SHP77 (cell line): Measurements from ENCODE around the gene PTX3.

Source experiments
- DNase-seq, 2 experiments: peaks; one replicate each; lab custom pipeline; 2025; lab: John Stamatoyannopoulos, UW

PTX3 gene

GRCh38 chr3:157423337-157423736 lies 13.3 kb upstream of the PTX3 start:
- DNase-seq, result no peak

- no peak for DNase-seq
These were observed 8.7 kb upstream of the PTX3 start for GRCh38 chr3:157427901-157428300.

- no peak for DNase-seq
These were observed 7.8 kb upstream of the PTX3 start for GRCh38 chr3:157428853-157429252.

- no peak for DNase-seq
These were observed 6.9 kb upstream of the PTX3 start for GRCh38 chr3:157429708-157430107.

GRCh38 chr3:157438194-157438730 lies 1.6 kb downstream of the PTX3 start:
- DNase-seq, result no peak

- DNase-seq, result no peak
These were observed 4.5 kb downstream of the PTX3 start for GRCh38 chr3:157441102-157441624.

GRCh38 chr3:157442729-157443128 lies 6.1 kb downstream of the PTX3 start:
- no peak for DNase-seq

GRCh38 chr3:157443905-157444796 lies 7.5 kb downstream of the PTX3 start:
- no peak for DNase-seq

GRCh38 chr3:157444797-157445184 lies 8.1 kb downstream of the PTX3 start:
- no peak for DNase-seq

GRCh38 chr3:157445857-157446256 lies 9.2 kb downstream of the PTX3 start:
- DNase-seq, result no peak

- DNase-seq, result no peak
These were observed 10.5 kb downstream of the PTX3 start for GRCh38 chr3:157447026-157447694.

- DNase-seq, result no peak
These were observed 15.4 kb downstream of the PTX3 start for GRCh38 chr3:157452097-157452496.

GRCh38 chr3:157453824-157454223 lies 17.2 kb downstream of the PTX3 start:
- no peak for DNase-seq

- DNase-seq, result no peak
These were observed 23.1 kb downstream of the PTX3 start for GRCh38 chr3:157459706-157460105.

GRCh38 chr3:157460253-157460652 lies 23.6 kb downstream of the PTX3 start:
- no peak for DNase-seq

- no peak for DNase-seq
These were observed 27.2 kb downstream of the PTX3 start for GRCh38 chr3:157463816-157464215.

GRCh38 chr3:157464321-157464720 lies 27.7 kb downstream of the PTX3 start:
- no peak for DNase-seq

- no peak for DNase-seq
These were observed 29.1 kb downstream of the PTX3 start for GRCh38 chr3:157465741-157466140.

- no peak for DNase-seq
These were observed 30.6 kb downstream of the PTX3 start for GRCh38 chr3:157467200-157467599.

GRCh38 chr3:157469561-157470294 lies 33.1 kb downstream of the PTX3 start:
- DNase-seq, result no peak

- DNase-seq, result no peak
These were observed 34.4 kb downstream of the PTX3 start for GRCh38 chr3:157471064-157471463.

GRCh38 chr3:157472648-157473047 lies 36.0 kb downstream of the PTX3 start:
- no peak for DNase-seq
